Prostate gland (tissue), 2 donors: Measurements from ENCODE around the gene PEX14. TPM values are rescaled to one million over a fixed set of nuclear protein-coding genes. Genes with fewer than 3 reads are reported as not detected.

Experiments used
- DNase-seq: peaks from one replicate; pipeline ENCODE4 v3.0.0-alpha.2; 2019; ENCODE audit warnings: low spot score
- H3K27ac ChIP-seq, 2 donors: fragments of 200-600 bp; sonication (generic); 2 replicates each; pipeline ENCODE4 v1.5.1; 2017 to 2019
- H3K27me3 ChIP-seq: fragments of 200-600 bp; sonication (generic); replicated peaks from 2 replicates; pipeline ENCODE4 v1.5.1; 2019; ENCODE audit not compliant: insufficient read depth
- H3K36me3 ChIP-seq, 2 donors: fragments of 200-600 bp; sonication (generic); 1 replicate in 1 of 2; 2 replicates in 1 of 2; pipeline versions ENCODE4 v1.5.1 to v1.8.1; 2017 to 2019
- H3K4me1 ChIP-seq: fragments of 200-600 bp; sonication (generic); replicated peaks from 2 replicates; pipeline ENCODE4 v1.5.1; 2019
- H3K4me3 ChIP-seq, 2 donors: fragments of 200-600 bp; sonication (generic); 2 replicates each; pipeline ENCODE4 v1.5.1; 2017 to 2019
- H3K9me3 ChIP-seq: fragments of 200-600 bp; sonication (generic); 2 replicates; pipeline ENCODE4 v1.5.1; 2017
- CTCF ChIP-seq, 4 experiments: fragments of 200-600 bp in 2 of 4; fragments of 450-650 bp in 2 of 4; sonication (generic) in 2 of 4; IDR thresholded peaks; 1 replicate in 3 of 4; 2 replicates in 1 of 4; pipeline ENCODE4 v1.5.1; 2016 to 2019; ENCODE audit warnings: antibody characterized with exemption in 4 of 4, mild to moderate bottlenecking in 2 of 4, moderate library complexity in 2 of 4
- POLR2A ChIP-seq: fragments of 450-650 bp; IDR thresholded peaks from one replicate; pipeline ENCODE4 v1.6.1; 2016; ENCODE audit warnings: antibody characterized with exemption, mild to moderate bottlenecking
- POLR2AphosphoS5 ChIP-seq: sonication (generic); formaldehyde crosslinking; IDR thresholded peaks from one replicate; pipeline ENCODE4 v1.6.1; 2017; ENCODE audit warnings: antibody characterized with exemption
- WGBS: methylation state at CpG from one replicate; pipeline ENCODE4 v1.1.5; 2018; 5-methylcytosine and 5-hydroxymethylcytosine counted together
- intact Hi-C: fragments of 100-400 bp; cut with DNase I; formaldehyde crosslinking; loops from one replicate; pipeline ENCODE4 v1.14.2; 2022
- total RNA-seq, 2 donors: library from RNA; depleted of rRNA; stranded (reverse); fragments of >200 nt; gene quantifications; one replicate each; pipeline ENCODE4 v1.1.0, GENCODE V29; 2016

The PEX14 gene
- total RNA-seq, 2 donors from 2014 or later = 26.1 to 34.7 TPM

GRCh38 chr1:10640843-10641553, 166.2 kb downstream of the PEX14 start:
- 57% methylated on average over 16 of the region's 16 CpGs for WGBS
- Histone ChIP-seq H3K36me3 (peaks cover 8 to 12% of the 10 kb centered on the region in 2 donors), H3K27me3 (no peaks in the 10 kb centered on the region), H3K4me1 (peaks cover 51% of the 10 kb centered on the region), H3K27ac (peak overlapping the region; percentile 89 to 90), H3K9me3 (no peaks in the 10 kb centered on the region), H3K4me3 (no peak overlapping the region)
- intact Hi-C loops = no loop called here
- DNase-seq = no peak
- TF ChIP-seq POLR2A (no peak), POLR2AphosphoS5 (no peak), CTCF (IDR thresholded peaks at IDR 0.05) (no peak)

GRCh38 chr1:10641976-10642375, 167.2 kb downstream of the PEX14 start:
- H3K9me3 ChIP-seq = no peaks in the 10 kb centered on the region
- no peaks in the 10 kb centered on the region for H3K27me3 ChIP-seq
- H3K4me3 ChIP-seq = no peak overlapping the region
- peaks cover 44% of the 10 kb centered on the region for H3K4me1 ChIP-seq
- WGBS = 86% methylated on average over 24 of the region's 24 CpGs
- intact Hi-C loops = no loop called here
- peak overlapping the region; percentile 89 to 90 for H3K27ac ChIP-seq
- no peak for DNase-seq
- H3K36me3 ChIP-seq = peaks cover 8 to 12% of the 10 kb centered on the region in 2 donors
- TF ChIP-seq CTCF (IDR thresholded peaks at IDR 0.05) (no peak), POLR2A (no peak), POLR2AphosphoS5 (no peak)

GRCh38 chr1:10642403-10643080, 167.8 kb downstream of the PEX14 start:
- peaks cover 39% of the 10 kb centered on the region for H3K4me1 ChIP-seq
- intact Hi-C loops = no loop called here

GRCh38 chr1:10643607-10644306, 169.0 kb downstream of the PEX14 start:
- no peaks in the 10 kb centered on the region for H3K27me3 ChIP-seq
- intact Hi-C loops = no loop called here
- DNase-seq = peak; percentile 72
- TF ChIP-seq CTCF (IDR thresholded peaks at IDR 0.05) (no peak), POLR2AphosphoS5 (peak; percentile 71), POLR2A (peak; percentile 24)
- peaks cover 11 to 15% of the 10 kb centered on the region in 2 donors for H3K36me3 ChIP-seq
- H3K27ac ChIP-seq = peak overlapping the region; percentile 89 to 90
- H3K4me3 ChIP-seq = no peak overlapping the region
- H3K4me1 ChIP-seq = peaks cover 29% of the 10 kb centered on the region
- 53% methylated on average over 17 of the region's 17 CpGs for WGBS
- H3K9me3 ChIP-seq = no peaks in the 10 kb centered on the region

More at GRCh38 chr1:10642403-10643080, 167.8 kb downstream of the PEX14 start:
- Histone ChIP-seq H3K27me3 (no peaks in the 10 kb centered on the region), H3K9me3 (no peaks in the 10 kb centered on the region), H3K36me3 (peaks cover 8 to 12% of the 10 kb centered on the region in 2 donors), H3K4me3 (no peak overlapping the region), H3K27ac (peak overlapping the region; percentile 89 to 90)
- WGBS = 83% methylated on average over 31 of the region's 31 CpGs
- DNase-seq = no peak
- TF ChIP-seq CTCF (IDR thresholded peaks at IDR 0.05) = no peak
- TF ChIP-seq POLR2A = no peak
- no peak for TF ChIP-seq POLR2AphosphoS5
